GM23338 (cell line): ENCODE results near the gene TMEM255B. TPM values are rescaled to one million over a fixed set of nuclear protein-coding genes. Genes with fewer than 3 reads are reported as not detected.

ENCODE experiments used
- ATAC-seq: fragments of 200-7000 bp; cut with Tn5 transposase; 3 replicates; pipeline ENCODE4 v1.9.1; 2020
- DNase-seq: peaks from one replicate; pipeline ENCODE4 v3.0.0-alpha.2; 2015; ENCODE audit warnings: low spot score
- H2AFZ ChIP-seq: fragments of 200-600 bp; sonication (generic); 2 replicates; pipeline ENCODE4 v1.8.0; 2016; ENCODE audit warnings: antibody characterized with exemption, mild to moderate bottlenecking, moderate library complexity
- H3F3A ChIP-seq: fragments of 200-600 bp; sonication (generic); replicated peaks from 2 replicates; pipeline ENCODE4 v1.8.0; 2017; ENCODE audit warnings: antibody characterized with exemption, mixed run types, low read depth
- H3K27ac ChIP-seq: fragments of 200-600 bp; sonication (generic); 2 replicates; pipeline ENCODE4 v1.6.1; 2016; ENCODE audit warnings: low read depth
- H3K27me3 ChIP-seq: fragments of 200-600 bp; sonication (generic); 2 replicates; pipeline ENCODE4 v1.8.0; 2016; ENCODE audit warnings: mild to moderate bottlenecking, mixed run types, moderate library complexity; ENCODE audit not compliant: insufficient read depth
- H3K36me3 ChIP-seq: fragments of 200-600 bp; sonication (generic); 2 replicates; pipeline ENCODE4 v1.8.0; 2016; ENCODE audit warnings: mild to moderate bottlenecking; ENCODE audit not compliant: insufficient read depth
- H3K4me1 ChIP-seq: fragments of 200-600 bp; sonication (generic); 2 replicates; pipeline ENCODE4 v1.8.0; 2016; ENCODE audit warnings: mild to moderate bottlenecking, moderate library complexity; ENCODE audit not compliant: insufficient read depth
- H3K4me2 ChIP-seq: fragments of 200-600 bp; sonication (generic); 2 replicates; pipeline ENCODE4 v1.7.1; 2017; ENCODE audit warnings: mixed run types
- H3K4me3 ChIP-seq: fragments of 200-600 bp; sonication (generic); 2 replicates; pipeline ENCODE4 v1.6.1; 2016; ENCODE audit warnings: mixed run types
- H3K79me2 ChIP-seq: fragments of 200-600 bp; sonication (generic); replicated peaks from 2 replicates; pipeline ENCODE4 v1.8.0; 2017; ENCODE audit warnings: mild to moderate bottlenecking; ENCODE audit not compliant: insufficient read depth
- H3K9me2 ChIP-seq: fragments of 200-600 bp; sonication (generic); 2 replicates; pipeline ENCODE4 v1.8.0; 2017; ENCODE audit not compliant: insufficient read depth
- H4K20me1 ChIP-seq: fragments of 200-600 bp; sonication (generic); replicated peaks from 2 replicates; pipeline ENCODE4 v1.8.0; 2017; ENCODE audit warnings: mild to moderate bottlenecking; ENCODE audit not compliant: insufficient read depth
- H3K27ac Mint-ChIP-seq: 2 replicates; pipeline ENCODE4 v1.8.0; 2020; ENCODE audit warnings: inconsistent platforms, mild to moderate bottlenecking, moderate library complexity, mixed read lengths
- H3K27me3 Mint-ChIP-seq: 3 replicates; pipeline ENCODE4 v1.8.0; 2022; ENCODE audit warnings: low read depth, mild to moderate bottlenecking, moderate library complexity, mixed read lengths, inconsistent platforms; ENCODE audit not compliant: insufficient read depth, poor library complexity
- H3K36me3 Mint-ChIP-seq: 3 replicates; pipeline ENCODE4 v1.8.0; 2021; ENCODE audit warnings: low read depth, mild to moderate bottlenecking, inconsistent platforms, moderate library complexity, mixed read lengths
- H3K4me1 Mint-ChIP-seq: 3 replicates; pipeline ENCODE4 v1.8.0; 2020; ENCODE audit warnings: mild to moderate bottlenecking, inconsistent platforms, mixed read lengths
- H3K4me3 Mint-ChIP-seq: 3 replicates; pipeline ENCODE4 v1.8.0; 2021; ENCODE audit warnings: moderate library complexity, mild to moderate bottlenecking, inconsistent platforms, mixed read lengths
- H3K9me3 Mint-ChIP-seq: 3 replicates; pipeline ENCODE4 v1.8.0; 2020; ENCODE audit warnings: moderate library complexity, mild to moderate bottlenecking, inconsistent platforms, mixed read lengths
- CREB1 ChIP-seq: fragments of 250-450 bp; sonication (Bioruptor Pico); IDR thresholded peaks from 2 replicates; pipeline ENCODE4 v1.5.0; 2020; ENCODE audit warnings: low read depth, mild to moderate bottlenecking, moderate library complexity
- CTCF ChIP-seq, 2 experiments: fragments of 200-600 bp in 1 of 2; sonication (generic) in 1 of 2; conservative IDR thresholded peaks; 2 replicates each; pipeline versions ENCODE4 v1.5.1 to v1.6.1; 2016 to 2017; ENCODE audit warnings: antibody characterized with exemption in 2 of 2, low read depth in 2 of 2, mild to moderate bottlenecking in 2 of 2, moderate library complexity in 1 of 2
- ETS1 ChIP-seq: IDR thresholded peaks from 2 replicates; pipeline ENCODE4 v1.6.1; 2016; ENCODE audit warnings: antibody characterized with exemption
- EZH2 ChIP-seq: fragments of 200-600 bp; sonication (generic); IDR thresholded peaks from one replicate; pipeline ENCODE4 v1.8.0; 2017; ENCODE audit warnings: antibody characterized with exemption, mild to moderate bottlenecking, low read depth; ENCODE audit not compliant: unreplicated experiment
- EZH2phosphoT487 ChIP-seq: fragments of 200-600 bp; sonication (generic); IDR thresholded peaks from one replicate; pipeline ENCODE4 v1.8.1; 2018; ENCODE audit warnings: antibody characterized with exemption; ENCODE audit not compliant: unreplicated experiment
- NANOG ChIP-seq: IDR thresholded peaks from 2 replicates; pipeline ENCODE4 v1.6.1; 2016; ENCODE audit warnings: antibody characterized with exemption, borderline replicate concordance
- STAT1 ChIP-seq: IDR thresholded peaks from one replicate; pipeline ENCODE4 v1.6.1; 2016; ENCODE audit warnings: antibody characterized with exemption; ENCODE audit not compliant: unreplicated experiment
- ZNF114 ChIP-seq: fragments of 250-450 bp; sonication (Bioruptor Pico); IDR thresholded peaks from 2 replicates; pipeline ENCODE4 v1.5.0; 2020; ENCODE audit warnings: mild to moderate bottlenecking, moderate library complexity
- ZNF331 ChIP-seq: fragments of 250-450 bp; sonication (Bioruptor Pico); IDR thresholded peaks from 2 replicates; pipeline ENCODE4 v1.5.0; 2020; ENCODE audit warnings: low read depth, mild to moderate bottlenecking, moderate library complexity
- ZNF462 ChIP-seq: fragments of 250-450 bp; sonication (Bioruptor Pico); IDR thresholded peaks from 2 replicates; pipeline ENCODE4 v1.5.0; 2020; ENCODE audit warnings: mild to moderate bottlenecking, moderate library complexity
- polyA plus RNA-seq: library from polyadenylated mRNA; unstranded; fragments of >200 nt; fragmentation: Nextera tagmentation; extraction: Ambion mirVana; gene quantifications from 2 replicates; pipeline ENCODE4 v1.2.1, GENCODE V29; 2016
- total RNA-seq: library from RNA; depleted of rRNA; stranded (reverse); fragments of >200 nt; shearing (Covaris generic); gene quantifications from 2 replicates; pipeline ENCODE4 v1.2.3, GENCODE V29; 2014

Gene TMEM255B
- total and polyA plus RNA-seq, 2 experiments from 2014 or later: 0.69 to 4.4 TPM

- no peak for TF ChIP-seq ETS1
- no peak for TF ChIP-seq CREB1 (CRISPR knock-in tag)
- TF ChIP-seq NANOG: no peak
- no peak for TF ChIP-seq STAT1
- TF ChIP-seq ZNF331 (CRISPR knock-in tag): no peak
Measured at GRCh38 chr13:113744197-113745000, 14.6 kb upstream of the TMEM255B start (continued).

GRCh38 chr13:113745059-113745458 lies 14.0 kb upstream of the TMEM255B start:
- DNase-seq (no peak), ATAC-seq (no peak)
- no peak overlapping the region for H3K27ac ChIP-seq
- Mint-ChIP-seq H3K4me1 (peaks cover 20% of the 10 kb centered on the region), H3K4me3 (no peak overlapping the region), H3K27me3 (peaks cover 13% of the 10 kb centered on the region), H3K36me3 (no peaks in the 10 kb centered on the region; the same call in 2 of the 3 replicates), H3K27ac (no peak overlapping the region), H3K9me3 (no peaks in the 10 kb centered on the region)
- no peak overlapping the region for H3K4me2 ChIP-seq
- H3K4me1 ChIP-seq: no peaks in the 10 kb centered on the region
- H3K79me2 ChIP-seq: no peaks in the 10 kb centered on the region
- H3K9me2 ChIP-seq: no peaks in the 10 kb centered on the region
- peaks cover 11% of the 10 kb centered on the region; the same call in 1 of the 2 replicates for H3F3A ChIP-seq
- no peak overlapping the region for H3K4me3 ChIP-seq
- no peaks in the 10 kb centered on the region for H4K20me1 ChIP-seq
- H3K27me3 ChIP-seq: no peaks in the 10 kb centered on the region
- H2AFZ ChIP-seq: no peak overlapping the region
- H3K36me3 ChIP-seq: no peaks in the 10 kb centered on the region
- TF ChIP-seq ETS1 (no peak), ZNF114 (no peak), EZH2phosphoT487 (no peak), STAT1 (no peak), CTCF (conservative IDR thresholded peaks at IDR 0.05; ENCODE audit: low read depth in 2 of 2) (no peak), NANOG (no peak), ZNF462 (CRISPR knock-in tag) (no peak), EZH2 (no peak)
